ENCODE results near the gene MLC1. TPM values are rescaled to one million over a fixed set of nuclear protein-coding genes. Genes with fewer than 3 reads are reported as not detected.

The MLC1 gene
- total RNA-seq, 2 donors from 2014 or later, result 0.29 to 0.41 TPM

- ATAC-seq, result no peak
- no peak for DNase-seq
- intact Hi-C loops (cut with DNase I), result no loop called here
Observed at GRCh38 chr22:50062509-50063135, 22.6 kb downstream of the MLC1 start.

GRCh38 chr22:50061824-50062355, 23.3 kb downstream of the MLC1 start:
- DNase-seq (no peak), ATAC-seq (no peak)
- intact Hi-C loops (cut with DNase I), result no loop called here

- ATAC-seq (no peak), DNase-seq (no peak)
- intact Hi-C loops (cut with DNase I), result no loop called here
Observed at GRCh38 chr22:50061141-50061823, 23.9 kb downstream of the MLC1 start.

GRCh38 chr22:50060441-50061140, 24.6 kb downstream of the MLC1 start:
- intact Hi-C loops (cut with DNase I), result no loop called here
- ATAC-seq (no peak), DNase-seq (no peak)

GRCh38 chr22:50059881-50060262, 25.4 kb downstream of the MLC1 start:
- intact Hi-C loops (cut with DNase I), result no loop called here
- DNase-seq, result no peak
- no peak for ATAC-seq

GRCh38 chr22:50058906-50059880, 26.0 kb downstream of the MLC1 start:
- ATAC-seq, result peak; percentile 14 to 64
- DNase-seq, result no peak
- intact Hi-C loops (cut with DNase I), result no loop called here

GRCh38 chr22:50058061-50058905, 26.9 kb downstream of the MLC1 start, which contains the start of gene TTLL8:
Gene TTLL8 (minus strand): TSS chr22:50058298.
- intact Hi-C loops (cut with DNase I), result no loop called here
- DNase-seq (no peak), ATAC-seq (peak in 1 of 2 donors; percentile 29)

GRCh38 chr22:50057278-50058060, 27.8 kb downstream of the MLC1 start:
- no peak for DNase-seq
- intact Hi-C loops (cut with DNase I), result no loop called here

GRCh38 chr22:50056214-50056972, 28.8 kb downstream of the MLC1 start:
- DNase-seq (no peak), ATAC-seq (no peak)
- intact Hi-C loops (cut with DNase I), result no loop called here

More at GRCh38 chr22:50057278-50058060, 27.8 kb downstream of the MLC1 start:
- no peak for ATAC-seq

- DNase-seq (no peak), ATAC-seq (no peak)
- intact Hi-C loops (cut with DNase I), result no loop called here
Observed at GRCh38 chr22:50053861-50054260, 31.4 kb downstream of the MLC1 start.

- intact Hi-C loops (cut with DNase I), result no loop called here
- DNase-seq, result no peak
- no peak for ATAC-seq
Observed at GRCh38 chr22:50051930-50052329, 33.3 kb downstream of the MLC1 start.

- peak; percentile 9 for DNase-seq
- ATAC-seq, result no peak
- intact Hi-C loops (cut with DNase I), result no loop called here
Observed at GRCh38 chr22:50049299-50050195, 35.7 kb downstream of the MLC1 start.

- ATAC-seq (no peak), DNase-seq (no peak)
- intact Hi-C loops (cut with DNase I), result no loop called here
Observed at GRCh38 chr22:50048836-50049235, 36.4 kb downstream of the MLC1 start.

- ATAC-seq (no peak), DNase-seq (no peak)
- intact Hi-C loops (cut with DNase I), result no loop called here
Observed at GRCh38 chr22:50048061-50048765, 37.0 kb downstream of the MLC1 start.

- ATAC-seq (no peak), DNase-seq (no peak)
- intact Hi-C loops (cut with DNase I), result no loop called here
Observed at GRCh38 chr22:50047346-50047745, 37.9 kb downstream of the MLC1 start.
